ENCODE measurements around the gene WHRN.

DNA sequence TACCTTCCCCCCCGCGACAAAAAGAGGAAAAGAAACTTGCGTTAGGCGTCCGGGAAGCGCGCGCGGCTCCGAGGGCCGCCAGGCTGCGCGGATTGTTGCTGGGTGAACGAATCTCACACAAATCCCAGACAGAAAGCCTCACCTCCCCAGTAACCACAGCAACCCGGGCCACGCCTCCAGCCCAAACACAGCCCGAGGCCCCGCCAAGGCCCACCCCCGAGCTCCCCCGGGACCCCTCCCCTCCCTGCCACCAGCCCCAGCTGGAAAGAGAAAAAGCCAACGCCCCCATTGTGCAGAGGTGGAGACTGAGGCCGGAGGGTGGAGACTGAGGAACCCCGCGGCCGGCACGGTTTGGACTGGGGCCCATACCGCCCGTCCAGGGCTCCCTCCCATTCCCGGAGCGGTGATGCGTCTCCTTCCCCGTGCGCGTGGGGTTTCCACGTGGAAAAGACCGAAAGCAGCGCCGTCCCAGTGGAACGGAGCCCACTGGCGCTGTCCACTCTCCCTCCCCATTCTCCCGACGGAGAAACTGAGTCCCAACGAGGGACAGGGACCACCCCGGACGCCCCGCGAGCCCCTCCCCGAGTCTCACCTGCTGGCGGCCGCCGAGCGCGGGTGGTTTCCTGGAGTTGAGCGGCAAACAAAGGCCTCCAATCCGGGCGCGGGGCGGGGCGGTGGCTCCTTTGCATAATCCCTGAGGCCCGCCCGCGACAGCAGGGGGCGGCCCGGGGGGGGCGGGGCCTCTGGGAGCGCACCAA is 107.2 kb downstream of the WHRN start:
- TF ChIP-seq, protein P1, sequence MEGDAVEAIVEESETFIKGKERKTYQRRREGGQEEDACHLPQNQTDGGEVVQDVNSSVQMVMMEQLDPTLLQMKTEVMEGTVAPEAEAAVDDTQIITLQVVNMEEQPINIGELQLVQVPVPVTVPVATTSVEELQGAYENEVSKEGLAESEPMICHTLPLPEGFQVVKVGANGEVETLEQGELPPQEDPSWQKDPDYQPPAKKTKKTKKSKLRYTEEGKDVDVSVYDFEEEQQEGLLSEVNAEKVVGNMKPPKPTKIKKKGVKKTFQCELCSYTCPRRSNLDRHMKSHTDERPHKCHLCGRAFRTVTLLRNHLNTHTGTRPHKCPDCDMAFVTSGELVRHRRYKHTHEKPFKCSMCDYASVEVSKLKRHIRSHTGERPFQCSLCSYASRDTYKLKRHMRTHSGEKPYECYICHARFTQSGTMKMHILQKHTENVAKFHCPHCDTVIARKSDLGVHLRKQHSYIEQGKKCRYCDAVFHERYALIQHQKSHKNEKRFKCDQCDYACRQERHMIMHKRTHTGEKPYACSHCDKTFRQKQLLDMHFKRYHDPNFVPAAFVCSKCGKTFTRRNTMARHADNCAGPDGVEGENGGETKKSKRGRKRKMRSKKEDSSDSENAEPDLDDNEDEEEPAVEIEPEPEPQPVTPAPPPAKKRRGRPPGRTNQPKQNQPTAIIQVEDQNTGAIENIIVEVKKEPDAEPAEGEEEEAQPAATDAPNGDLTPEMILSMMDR (IDR thresholded peaks at IDR 0.05; ENCODE audit: insufficient read depth, low read length, poor library complexity, severe bottlenecking), result no peak
- no peak for TF ChIP-seq EZH2phosphoT487 (conservative IDR thresholded peaks at IDR 0.05; ENCODE audit: low read length)
